Mammary epithelial cell (primary cell): ENCODE data around the gene SLC8A1.

ENCODE experiments used
- CTCF ChIP-seq, 2 donors: IDR thresholded peaks in 1 of 2; conservative IDR thresholded peaks in 1 of 2; 2 replicates each; pipeline ENCODE4 v1.5.1; 2011 to 2012; ENCODE audit warnings: inconsistent platforms in 2 of 2, low read length in 2 of 2, mild to moderate bottlenecking in 2 of 2, control low read depth in 1 of 2, low read depth in 1 of 2; ENCODE audit not compliant: insufficient read depth in 1 of 2; ENCODE audit errors: extremely low read depth in 1 of 2
- EZH2 ChIP-seq: IDR thresholded peaks from 2 replicates; pipeline ENCODE4 v1.6.1; 2012; ENCODE audit warnings: low read length, inconsistent platforms, borderline replicate concordance

- TF ChIP-seq CTCF (conservative IDR thresholded peaks at IDR 0.05 in 1 of 2, IDR thresholded peaks at IDR 0.05 in 1 of 2; ENCODE audit: extremely low read depth in 1 of 2, insufficient read depth in 1 of 2, low read depth in 1 of 2, low read length in 2 of 2) (no peak), EZH2 (no peak)
Measured at GRCh38 chr2:40436093-40436475, 15.8 kb downstream of the SLC8A1 start.
